GM18498 (cell line): ENCODE measurements around the gene HOXC6.
"Not testable (repeated sequence)": the region's sequence is repeated elsewhere in the genome, so short reads cannot be mapped to it uniquely, and the experiment has no call there.

Source experiments
- ATAC-seq: cut with Tn5 transposase; IDR thresholded peaks from one replicate; pipeline ENCODE4 v1.9.1; 2021; ENCODE audit warnings: mild to moderate bottlenecking, moderate library complexity; ENCODE audit not compliant: unreplicated experiment

Gene HOXC6

DNA sequence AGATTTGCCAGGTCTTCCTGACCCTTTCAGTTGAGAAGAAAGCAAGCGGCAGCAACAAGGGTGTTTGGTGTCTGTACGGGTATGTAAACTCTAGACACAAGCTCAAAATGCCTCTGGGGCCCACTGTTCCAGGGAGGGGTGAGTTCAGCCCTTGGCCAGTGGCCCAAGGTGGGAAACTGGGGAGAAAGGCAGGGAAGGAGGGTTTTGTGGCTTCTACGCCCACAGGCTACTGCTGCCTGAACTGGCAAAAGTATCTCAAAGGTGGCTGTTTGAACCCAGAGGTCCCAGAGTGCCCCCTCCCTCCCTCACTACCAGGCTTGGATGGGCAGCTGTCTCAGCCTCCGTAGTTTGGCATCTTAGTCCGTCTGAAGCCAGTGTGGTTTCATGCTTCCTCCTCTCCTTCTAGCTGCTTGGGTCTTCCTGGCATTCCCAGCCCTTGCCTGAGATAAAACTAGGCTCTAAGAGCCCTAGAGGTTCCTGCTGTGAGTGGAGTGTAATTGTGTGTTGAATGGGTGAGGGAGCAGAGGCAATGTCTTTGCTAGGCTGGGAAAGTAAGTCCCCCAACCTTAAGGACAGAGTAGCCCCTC lies 10.1 kb downstream of the HOXC6 start:
- ATAC-seq = no peak

DNA sequence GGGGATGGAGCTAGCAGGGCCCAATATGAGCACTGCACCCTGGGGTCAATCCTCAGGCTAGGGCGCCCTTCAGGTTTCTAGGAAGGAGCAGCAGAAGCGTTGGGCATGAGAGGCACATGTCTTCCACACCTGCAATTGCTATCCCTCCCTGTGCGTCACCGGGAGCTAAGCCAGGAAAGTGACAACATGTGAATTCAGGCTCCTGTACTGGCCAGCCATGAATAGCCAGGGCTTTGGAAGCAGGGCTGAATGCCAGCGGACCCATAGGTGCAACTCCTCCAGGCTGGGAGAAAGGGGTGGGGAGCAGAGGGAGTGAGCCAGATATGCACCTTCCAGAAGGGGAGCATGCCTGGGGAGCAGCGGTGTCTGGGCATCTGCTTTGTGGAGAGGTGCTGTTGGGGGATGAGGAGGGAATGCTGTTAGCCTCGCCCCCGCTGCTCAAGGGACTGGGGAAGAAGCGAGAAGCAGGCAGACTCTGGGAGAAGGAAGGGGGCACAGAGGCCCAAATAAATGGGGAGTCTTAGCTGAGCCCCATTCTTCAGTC lies 10.7 kb downstream of the HOXC6 start:
- ATAC-seq = no peak

DNA sequence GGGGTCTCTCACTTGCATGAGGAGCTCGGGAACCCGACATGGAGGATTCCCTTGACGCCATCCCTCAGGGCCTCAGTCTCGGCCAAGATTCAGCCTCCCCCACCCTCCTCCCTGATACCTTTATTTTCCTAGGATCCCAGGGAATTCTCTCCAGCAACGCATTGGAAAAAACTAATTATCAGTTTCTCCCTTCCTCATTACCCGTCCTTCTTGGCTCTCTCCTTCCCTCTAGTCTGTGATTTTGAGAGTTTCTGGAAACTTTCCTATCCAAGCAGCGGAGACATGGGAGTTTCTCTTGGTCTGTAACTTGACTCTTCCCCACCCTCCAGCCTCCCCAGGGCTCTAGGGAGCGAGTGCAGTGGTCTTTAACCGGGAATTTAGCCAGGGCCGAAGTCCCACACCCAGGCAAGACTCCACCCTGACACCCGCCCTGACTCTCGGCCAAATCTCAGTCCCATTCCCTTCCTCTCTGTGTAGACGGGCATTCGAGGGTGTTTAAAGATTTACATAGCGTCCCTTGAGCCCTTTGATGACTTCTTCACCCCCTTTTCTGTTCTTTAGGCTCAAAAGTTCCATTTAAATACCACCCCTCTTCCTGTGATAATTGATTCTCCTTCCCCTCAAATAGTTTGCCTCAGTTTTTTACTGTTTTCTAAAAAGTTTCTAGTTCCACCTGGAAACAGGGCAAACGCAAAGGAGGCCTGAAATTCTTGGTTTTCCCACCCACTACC lies 11.3 kb downstream of the HOXC6 start:
- ATAC-seq = no peak

DNA sequence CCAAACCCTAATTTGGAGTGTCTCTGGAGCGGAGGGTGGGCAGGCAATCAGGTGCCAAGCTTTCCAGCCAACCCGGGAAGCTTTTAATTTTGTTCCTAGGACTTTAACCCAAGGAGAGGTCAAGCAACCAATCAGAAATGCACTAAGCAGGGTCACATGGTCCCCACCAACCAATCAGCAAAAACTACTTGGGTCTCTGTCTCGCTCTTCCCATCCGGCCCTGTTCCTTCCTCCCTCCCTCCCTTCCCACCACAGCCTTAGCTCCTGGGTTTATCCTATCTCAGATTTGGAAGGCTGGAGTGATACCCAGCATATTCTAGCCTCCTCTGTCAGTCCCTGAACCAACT lies 11.9 kb downstream of the HOXC6 start:
- ATAC-seq = no peak

DNA sequence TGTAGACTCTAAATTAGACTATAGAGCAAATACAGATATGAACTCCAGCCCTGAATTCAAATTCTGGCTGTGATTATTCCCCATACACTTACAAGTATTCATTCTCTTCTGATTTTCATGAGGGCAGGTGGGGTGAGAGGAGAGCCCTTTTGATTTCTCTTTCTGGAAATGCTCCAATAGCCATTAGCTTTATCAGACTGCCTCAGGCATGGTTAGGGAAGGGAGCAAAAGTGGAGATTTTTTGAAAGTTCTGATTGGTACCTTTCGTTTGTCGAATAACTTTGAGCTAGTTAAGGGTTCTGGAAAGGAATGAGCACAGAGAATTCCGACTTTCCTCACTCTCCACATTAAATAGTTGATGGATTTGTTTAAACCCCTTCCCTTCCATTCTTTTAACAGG lies 12.4 kb downstream of the HOXC6 start:
- ATAC-seq = no peak

DNA sequence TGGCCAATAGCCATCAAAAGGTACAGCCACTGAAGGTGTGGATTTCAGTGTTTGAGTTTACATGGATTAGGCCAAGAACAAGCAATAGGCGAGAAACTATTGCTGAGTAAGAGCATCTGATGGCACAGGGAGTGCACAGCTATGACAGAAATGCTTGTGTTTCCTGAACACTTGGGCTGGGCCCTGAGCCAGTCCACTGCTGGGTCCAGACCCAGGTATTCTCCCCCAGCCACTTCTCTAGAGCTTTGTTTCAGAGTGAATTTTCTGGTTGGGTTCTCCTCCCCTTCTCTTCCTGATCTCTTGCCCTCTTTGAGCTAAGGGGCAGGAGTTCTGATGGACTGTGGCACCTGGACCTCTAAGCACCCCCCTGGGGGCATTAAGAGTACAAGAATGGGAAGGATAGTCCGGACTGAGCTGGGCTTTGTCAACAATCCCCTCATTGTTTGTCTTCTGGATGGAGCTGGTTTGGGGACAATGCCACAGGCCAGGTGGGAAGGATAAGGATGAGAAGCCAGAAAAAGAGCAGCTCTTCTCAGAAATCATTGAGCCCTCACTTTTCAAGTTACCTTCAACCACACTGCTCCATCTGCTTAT lies 13.0 kb downstream of the HOXC6 start:
- no peak for ATAC-seq

DNA sequence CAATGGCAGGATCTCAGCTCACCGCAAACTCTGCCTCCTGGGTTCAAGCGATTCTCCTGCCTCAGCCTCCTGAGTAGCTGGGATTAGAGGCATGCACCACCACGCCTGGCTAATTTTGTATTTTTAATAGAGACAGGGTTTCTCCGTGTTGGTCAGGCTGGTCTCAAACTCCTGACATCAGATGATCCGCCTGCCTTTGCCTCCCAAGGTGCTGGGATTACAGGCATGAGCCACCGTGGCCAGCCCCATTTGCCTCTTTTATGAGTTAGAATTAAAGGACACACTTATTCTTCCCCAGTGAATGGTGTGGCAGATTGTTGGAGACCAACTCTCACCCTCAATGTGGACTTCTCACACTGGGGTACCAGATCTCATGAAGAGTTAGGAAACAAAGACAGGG lies 13.8 kb downstream of the HOXC6 start:
- ATAC-seq = not testable (repeated sequence)

DNA sequence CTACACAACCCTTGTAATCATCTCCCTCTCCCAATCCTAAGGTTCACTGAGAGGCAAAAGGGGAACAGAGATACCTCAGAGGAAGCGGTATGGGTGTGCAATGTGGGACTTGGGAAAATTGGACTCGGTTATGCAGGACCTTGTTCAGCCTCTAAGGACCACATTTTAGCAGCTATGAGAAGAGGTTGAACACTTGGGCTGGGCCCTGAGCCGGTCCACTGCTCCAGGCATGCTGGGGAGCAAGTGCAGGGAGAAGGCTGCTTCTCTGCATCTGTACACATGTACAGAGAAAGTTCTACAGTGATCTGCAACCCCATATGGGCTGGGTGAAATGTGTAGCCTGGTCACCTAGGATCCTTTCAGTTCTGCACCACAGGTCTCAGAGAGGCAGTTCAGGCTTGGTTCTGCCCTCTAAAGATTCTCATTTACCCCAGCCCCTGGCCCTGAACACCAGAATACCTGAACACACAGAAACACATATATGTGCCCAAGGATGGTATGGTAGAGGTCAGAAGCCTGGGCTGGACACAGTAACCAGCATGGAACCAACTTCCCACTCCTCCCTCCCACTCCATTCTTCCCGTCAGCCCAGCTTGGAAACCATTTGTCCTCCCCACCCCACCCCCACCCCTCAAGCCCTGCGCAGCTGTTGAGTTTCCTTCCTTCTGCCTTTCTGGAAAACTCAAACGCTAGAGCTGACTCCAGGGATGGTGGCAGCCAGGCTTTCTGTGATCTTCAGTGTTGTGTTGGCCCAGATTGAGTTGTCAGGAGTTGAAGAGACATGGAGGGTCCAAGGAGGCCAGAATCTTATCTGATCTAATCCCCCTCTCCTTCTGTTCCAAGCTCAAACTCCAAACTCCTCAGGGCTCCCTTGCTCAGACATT lies 15.0 kb downstream of the HOXC6 start:
- no peak for ATAC-seq

DNA sequence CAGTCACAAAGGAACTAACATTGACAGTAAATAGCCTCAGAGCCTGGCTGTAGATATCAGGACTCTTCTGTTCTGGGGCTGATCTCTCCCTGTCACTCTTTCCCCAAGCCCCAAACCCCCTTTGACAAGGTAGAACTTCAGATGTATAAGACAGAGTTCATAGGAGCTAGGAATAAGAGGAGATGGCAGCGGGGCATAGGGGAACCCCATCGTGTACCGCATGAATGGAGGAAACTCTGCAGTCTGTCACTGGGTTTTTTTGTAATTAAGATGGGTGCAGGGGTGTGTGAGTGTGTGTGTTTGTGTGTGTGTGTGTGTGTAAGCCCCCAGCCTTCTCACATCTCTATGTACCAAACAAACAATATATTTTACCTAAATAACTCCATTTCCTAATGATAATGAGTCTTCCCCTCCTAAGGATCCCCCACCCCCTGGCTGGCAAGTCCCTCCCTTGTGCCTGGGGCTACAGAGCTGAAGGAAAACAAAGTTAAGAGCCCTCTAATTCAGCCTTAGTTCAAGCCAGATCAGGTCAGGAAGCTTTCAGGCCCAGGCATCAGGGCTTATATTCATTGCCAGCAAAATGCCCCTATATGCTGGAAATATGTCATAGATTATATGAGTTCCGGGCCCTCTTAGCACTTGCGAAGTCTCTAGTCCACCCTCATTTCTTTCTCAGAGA lies 16.3 kb downstream of the HOXC6 start:
- no peak for ATAC-seq

DNA sequence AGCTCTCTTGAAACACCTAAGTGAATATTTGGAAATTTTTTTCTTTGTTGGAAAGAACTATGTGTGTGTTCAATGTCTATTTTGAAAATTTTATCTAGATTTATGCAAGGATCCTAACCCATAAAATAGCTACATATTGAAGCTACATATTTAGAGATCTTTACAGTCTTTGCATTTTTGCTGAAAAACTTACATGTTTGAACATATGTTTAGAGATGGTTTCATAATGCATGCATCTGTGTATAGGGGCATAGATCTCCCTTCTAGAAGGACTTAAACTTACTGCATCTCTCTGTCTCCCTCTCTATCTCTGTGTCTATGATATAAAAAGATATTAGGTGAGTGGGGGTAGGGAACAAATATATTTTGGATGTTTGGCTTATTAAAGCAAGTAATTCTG lies 17.2 kb downstream of the HOXC6 start:
- no peak for ATAC-seq

DNA sequence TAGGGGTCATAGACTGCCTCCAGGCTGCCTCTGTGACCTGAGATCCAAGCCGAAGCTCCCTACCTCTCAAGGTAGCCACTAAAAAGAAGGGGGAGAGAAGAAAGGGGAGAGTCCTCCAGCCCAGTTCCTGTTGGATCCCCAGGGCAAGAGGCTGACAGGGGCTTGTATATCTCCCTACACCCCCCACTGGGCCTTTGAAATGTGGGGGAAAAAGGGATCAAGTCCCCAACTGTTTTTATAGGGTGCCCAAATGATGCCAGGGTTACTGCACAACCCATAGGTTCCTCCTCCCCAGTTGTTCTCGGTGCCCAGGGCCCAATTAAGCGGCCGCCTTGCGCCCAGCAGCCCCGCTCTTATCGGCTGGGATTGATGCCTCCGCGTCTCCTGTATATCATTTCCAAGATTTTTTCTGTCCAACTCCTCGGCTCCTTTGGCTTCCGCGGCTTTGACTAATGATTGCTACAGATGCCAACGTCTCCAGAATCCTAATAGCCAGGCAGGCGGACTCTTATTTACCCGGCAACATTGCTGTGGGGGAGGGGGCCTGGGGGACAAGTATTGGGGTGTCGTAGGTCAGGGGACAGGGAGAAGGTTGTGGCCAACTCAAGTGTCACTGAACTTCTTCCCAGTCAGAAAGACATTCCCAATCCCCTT lies 17.8 kb downstream of the HOXC6 start:
- ATAC-seq = no peak

DNA sequence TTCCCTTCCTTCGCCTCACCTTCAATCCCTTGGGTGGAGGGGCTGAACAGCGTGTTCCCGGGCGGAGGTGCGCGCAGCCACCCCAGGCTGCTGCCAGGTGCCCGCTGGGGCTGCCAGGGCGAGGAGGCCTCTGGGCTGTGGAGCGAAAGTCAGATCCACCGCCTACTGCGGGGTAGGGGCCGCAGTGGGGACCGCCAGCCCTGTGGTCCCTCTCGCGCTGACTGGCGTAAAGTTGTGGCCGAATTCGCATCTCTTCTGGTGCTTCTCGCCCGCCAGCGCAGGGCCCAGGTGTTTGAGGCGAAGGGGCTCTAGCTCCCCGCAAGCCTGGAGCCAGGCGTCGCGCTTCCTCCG lies 18.5 kb downstream of the HOXC6 start:
- ATAC-seq = no peak

DNA sequence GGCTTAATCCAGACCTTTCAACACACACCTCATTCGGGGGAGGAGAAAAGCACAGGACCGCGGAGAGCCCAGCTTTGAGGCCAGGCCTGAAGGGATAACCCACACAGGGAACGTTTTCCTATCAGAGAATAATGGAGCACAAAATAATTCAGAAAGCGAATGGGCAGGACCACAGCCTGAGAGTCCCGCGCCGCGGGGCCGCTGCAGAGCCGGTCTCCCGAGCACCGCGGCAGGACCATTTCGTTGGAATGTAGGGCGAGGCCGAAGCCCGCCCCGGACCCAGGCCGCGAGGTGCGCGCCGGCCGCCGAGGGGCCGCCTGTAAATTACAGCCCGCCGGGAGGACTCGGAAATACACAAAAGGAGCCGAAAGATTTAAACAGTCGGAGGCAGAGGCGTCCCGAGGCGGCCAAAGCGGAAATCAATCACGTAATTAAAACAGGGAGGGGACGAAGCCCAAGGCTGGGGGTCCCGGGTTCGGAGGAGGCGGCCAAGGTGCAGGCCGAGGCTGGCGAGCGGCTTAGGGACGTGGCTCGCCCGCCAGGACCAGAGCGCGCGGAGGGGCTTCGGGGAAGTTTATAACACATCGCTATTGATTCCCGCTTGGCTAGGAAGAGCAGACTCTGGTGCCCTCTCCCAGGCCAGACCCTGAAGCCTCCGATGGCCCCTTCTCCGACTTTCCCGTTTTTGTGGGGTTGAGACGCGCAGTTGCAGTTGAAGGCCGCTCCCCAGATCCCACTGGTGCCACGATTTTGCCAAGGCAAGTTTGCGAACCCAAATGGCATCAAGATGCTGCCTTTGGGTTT lies 19.1 kb downstream of the HOXC6 start:
- ATAC-seq = no peak

DNA sequence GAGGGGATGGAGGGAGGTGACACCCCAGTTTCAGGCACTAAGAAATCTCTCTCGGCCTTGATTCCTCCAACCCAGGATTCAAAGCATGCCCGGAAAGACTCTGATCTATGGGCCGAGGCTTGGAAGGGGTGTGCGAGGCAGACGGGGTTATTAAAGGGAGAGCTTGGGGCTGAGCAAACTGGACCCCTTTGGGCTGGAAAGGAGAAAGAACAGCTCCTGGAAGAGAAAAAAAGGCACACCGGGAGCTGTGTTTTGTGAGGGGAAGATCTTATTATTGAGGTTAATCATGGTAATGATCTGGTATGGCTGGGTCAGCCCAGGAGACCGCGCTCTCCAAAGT lies 19.7 kb downstream of the HOXC6 start:
- ATAC-seq = no peak

DNA sequence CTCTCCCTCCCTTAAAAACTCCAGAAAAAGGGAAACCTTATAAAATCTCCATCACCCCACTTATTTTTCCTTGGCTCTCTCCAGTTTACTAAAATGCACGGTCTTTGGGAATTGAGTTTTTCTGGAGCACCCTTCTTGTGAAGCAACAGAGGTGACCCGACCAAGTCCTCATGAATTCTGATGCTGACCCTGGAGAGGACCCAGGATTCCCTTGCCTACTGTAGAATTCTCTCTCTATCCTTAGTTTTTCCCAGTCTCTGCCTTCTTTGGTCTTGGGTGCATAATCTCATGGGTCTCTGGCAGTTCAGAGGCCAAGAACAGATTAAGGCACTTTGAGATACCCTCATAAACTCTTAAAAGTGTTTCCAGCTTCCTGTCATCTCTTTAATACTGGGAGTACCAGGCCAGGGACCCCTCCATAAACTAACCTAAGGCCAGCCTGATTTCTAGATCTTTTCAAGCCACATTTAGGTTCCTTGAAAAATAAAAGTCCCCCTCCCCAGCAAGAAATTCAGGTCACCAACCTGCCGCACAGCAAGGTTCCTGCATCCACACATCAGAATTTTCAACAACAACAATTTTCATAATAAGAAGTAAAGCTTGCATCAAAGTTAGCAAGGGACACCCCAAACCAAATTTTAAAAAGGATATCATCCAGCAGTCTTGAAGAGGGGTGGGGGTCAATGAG lies 20.3 kb downstream of the HOXC6 start:
- no peak for ATAC-seq

DNA sequence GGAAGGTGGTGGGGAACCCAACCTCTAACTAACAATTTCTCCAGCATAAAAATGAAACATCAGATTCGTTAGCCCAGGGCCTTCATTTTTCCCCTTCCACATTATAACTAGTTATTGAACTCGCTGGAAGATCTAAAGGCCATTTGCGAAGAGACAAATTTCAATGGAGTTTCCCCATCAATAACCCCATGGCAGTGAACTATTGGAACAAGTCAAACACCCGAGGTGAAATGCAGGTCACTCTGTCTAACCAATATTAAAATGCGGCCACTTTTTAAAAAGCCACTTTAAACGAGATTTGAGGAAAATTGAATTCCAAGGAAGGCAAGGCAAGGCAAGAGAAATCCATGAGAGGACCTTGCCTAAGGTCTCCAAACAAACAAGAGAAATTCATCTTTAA lies 20.9 kb downstream of the HOXC6 start:
- ATAC-seq = no peak

DNA sequence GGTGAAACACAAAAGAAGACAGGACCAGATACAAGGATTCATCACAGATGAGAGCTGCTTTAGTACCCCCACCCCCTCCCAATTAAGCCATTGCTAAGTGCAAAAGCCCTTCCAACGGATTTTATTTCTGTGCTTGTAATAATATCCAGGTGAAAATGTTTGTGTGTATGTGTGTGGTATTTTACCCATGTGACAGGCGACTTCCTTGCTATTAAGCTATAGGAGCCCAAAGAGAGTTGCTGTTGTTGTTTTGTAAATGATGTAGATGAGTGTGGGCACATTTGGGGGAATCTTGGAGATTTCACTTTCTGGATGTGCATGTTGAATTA lies 22.2 kb downstream of the HOXC6 start:
- no peak for ATAC-seq

DNA sequence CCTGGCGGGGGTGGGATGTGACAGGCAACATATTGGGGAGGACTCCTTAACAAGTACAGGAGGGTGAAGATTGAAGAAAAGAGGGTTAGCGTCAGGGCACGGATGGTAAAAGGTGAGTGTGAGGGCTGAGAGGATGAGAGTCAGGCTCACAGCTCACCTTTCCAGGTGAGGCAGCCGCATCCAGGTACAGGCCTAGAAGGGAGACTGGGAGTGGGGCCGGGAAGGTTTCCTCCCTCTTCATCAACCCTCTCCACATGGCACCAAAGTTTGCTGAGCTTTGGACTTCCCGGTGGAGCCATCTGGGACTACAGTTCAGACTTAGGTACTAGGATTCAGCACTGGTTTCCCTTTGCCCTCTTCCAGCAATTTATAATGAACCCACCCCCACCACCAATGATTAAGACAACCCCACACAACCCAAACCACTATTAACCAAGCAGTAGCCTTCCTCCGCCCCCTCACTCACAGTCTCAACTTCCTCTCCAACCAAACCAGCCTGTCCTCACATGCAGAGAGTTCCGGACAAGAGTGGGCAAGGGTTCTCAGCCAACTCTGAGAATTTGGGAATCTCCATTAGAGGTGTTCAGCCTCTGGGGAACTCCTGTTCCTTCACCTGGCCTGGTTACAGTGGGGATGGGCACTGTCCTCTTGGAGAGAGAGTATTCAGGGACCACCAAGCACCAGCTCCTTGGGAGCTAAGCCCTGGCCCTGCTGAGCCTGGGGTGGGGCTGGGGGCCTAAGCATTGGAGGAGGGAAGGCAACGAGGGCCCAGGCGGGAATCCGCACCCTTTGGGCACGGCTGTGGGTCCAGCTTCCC lies 23.0 kb downstream of the HOXC6 start:
- no peak for ATAC-seq
